Measurements from ENCODE around the gene MMP17. TPM values are rescaled to one million over a fixed set of nuclear protein-coding genes. Genes with fewer than 3 reads are reported as not detected.

MMP17 gene
- total and polyA plus RNA-seq, 2 of the 4 experiments (the other 2 are of a cell fraction): 1.4 to 11.8 TPM

- Histone ChIP-seq H3K36me3 (ENCODE audit: control insufficient read depth, insufficient read depth, low read length) (peaks cover 14% of the 10 kb centered on the region; the same call in 1 of the 2 replicates), H3K27ac (ENCODE audit: insufficient read depth, low read length) (peak overlapping the region; percentile 56), H3K18ac (ENCODE audit: low read depth, low read length) (no peak overlapping the region), H3K79me1 (ENCODE audit: low read depth in 1 of 2, low read length in 2 of 2) (peaks cover 7 to 39% of the 10 kb centered on the region in 2 experiments), H3K4me3 (ENCODE audit: insufficient read depth, low read depth, low read length) (peak overlapping the region; percentile 59), H2BK5ac (ENCODE audit: low read depth, low read length, poor library complexity, severe bottlenecking) (peak overlapping the region; percentile 16), H3K4me2 (ENCODE audit: low read depth, low read length) (peak overlapping the region; percentile 98), H4K8ac (ENCODE audit: low read depth in 2 of 2, low read length in 2 of 2) (no peak overlapping the region), H4K20me1 (ENCODE audit: insufficient read depth, low read length) (peaks cover 21% of the 10 kb centered on the region), H2BK15ac (ENCODE audit: low read depth, low read length) (no peak overlapping the region), H2AK9ac (replicated peaks; ENCODE audit: low read depth, low read length, poor library complexity) (peak overlapping the region; percentile 96), H3K9me3 (ENCODE audit: control insufficient read depth, insufficient read depth, low read length) (no peaks in the 10 kb centered on the region), H4K5ac (ENCODE audit: low read depth, low read length) (no peak overlapping the region), H2AFZ (replicated peaks; ENCODE audit: low read length, poor library complexity) (peak overlapping the region; percentile 88), H3K23ac (ENCODE audit: low read depth, low read length) (peak overlapping the region; percentile 65), H4K91ac (ENCODE audit: insufficient read depth, low read depth, low read length) (no peak overlapping the region), H2AK5ac (ENCODE audit: low read depth, low read length) (peak overlapping the region; percentile 25; the same call in 1 of the 2 replicates), H3K4me1 (ENCODE audit: control insufficient read depth, insufficient read depth, low read length) (peaks cover 10% of the 10 kb centered on the region), H3K4ac (ENCODE audit: low read depth, low read length) (peak overlapping the region; percentile 38), H2BK120ac (ENCODE audit: low read depth, low read length) (no peak overlapping the region), H3K56ac (ENCODE audit: extremely low read depth, insufficient read depth, low read length) (peak overlapping the region; percentile 28; the same call in 1 of the 2 replicates), H3K9me1 (ENCODE audit: insufficient read depth, low read length) (peaks cover 9% of the 10 kb centered on the region; the same call in 1 of the 2 replicates), H2BK20ac (ENCODE audit: low read depth, low read length) (no peak overlapping the region), H3K14ac (replicated peaks; ENCODE audit: low read depth, low read length) (peak overlapping the region; percentile 62), H3K9ac (ENCODE audit: low read depth, low read length) (peak overlapping the region; percentile 67), H3K27me3 (ENCODE audit: control insufficient read depth, insufficient read depth, low read length) (no peaks in the 10 kb centered on the region; the same call in 1 of the 2 replicates)
- ATAC-seq (ENCODE audit: low read depth) (0 out of 2 replicates have a peak, but pooled peaks have one; percentile 0), DNase-seq (no peak)
- POLR2A ChIA-PET (ENCODE audit: unreplicated experiment): no interaction called here
- dilution Hi-C loops (cut with HindIII; ENCODE audit: low sequenced_read_pairs, unreplicated experiment) (no loop called here), intact Hi-C loops (cut with micrococcal nuclease) (loop anchor here (5.0 kb wide), 1 partner anchor 63 kb away; no protein-coding TSS in a partner anchor), in situ Hi-C loops (cut with MboI; ENCODE audit: low sequenced_read_pairs) (no loop called here)
- CTCF ChIA-PET: no interaction called here
- BruUV-seq (replicated peaks): no TSS peak
- WGBS, 2 experiments (ENCODE audit: extremely low coverage in 2 of 2, insufficient read length in 1 of 2): 0% methylated on average over 5 of the region's 54 CpGs; no CpG with 5 or more reads in 1 of the 2 experiments
- TF ChIP-seq ELK1 (IDR thresholded peaks at IDR 0.05; ENCODE audit: borderline replicate concordance, low read depth, low read length): no peak
- TF ChIP-seq MAZ (IDR thresholded peaks at IDR 0.05; ENCODE audit: borderline replicate concordance, low read depth, low read length): peak; percentile 9; the same call in 1 of the 2 replicates
Measured at GRCh38 chr12:131894981-131895639, 66.9 kb downstream of the MMP17 start.
